GM12892 (cell line): Measurements from ENCODE around the gene BGN.
A peak's percentile ranks its signal among the peaks of the same experiment; 100 is the strongest.

ENCODE experiments used
- DNase-seq: peaks from one replicate; pipeline ENCODE4 v3.0.0; 2011; ENCODE audit not compliant: insufficient read length
- FAIRE-seq: peaks from 2 replicates; lab custom pipeline; 2011; peaks lifted over from hg19 to GRCh38; lab: Jason Lieb, UNC
- POLR2A ChIP-seq: IDR thresholded peaks from 2 replicates; pipeline ENCODE4 v1.6.1; 2011; ENCODE audit warnings: low read depth, low read length, control low read depth
- POLR2AphosphoS5 ChIP-seq: IDR thresholded peaks from 2 replicates; pipeline ENCODE4 v1.6.1; 2011; ENCODE audit warnings: low read depth, low read length, control low read depth
- TAF1 ChIP-seq: IDR thresholded peaks from 2 replicates; pipeline ENCODE4 v1.6.1; 2011; ENCODE audit warnings: low read depth, mild to moderate bottlenecking, control low read depth, low read length, borderline replicate concordance

Gene BGN

DNA sequence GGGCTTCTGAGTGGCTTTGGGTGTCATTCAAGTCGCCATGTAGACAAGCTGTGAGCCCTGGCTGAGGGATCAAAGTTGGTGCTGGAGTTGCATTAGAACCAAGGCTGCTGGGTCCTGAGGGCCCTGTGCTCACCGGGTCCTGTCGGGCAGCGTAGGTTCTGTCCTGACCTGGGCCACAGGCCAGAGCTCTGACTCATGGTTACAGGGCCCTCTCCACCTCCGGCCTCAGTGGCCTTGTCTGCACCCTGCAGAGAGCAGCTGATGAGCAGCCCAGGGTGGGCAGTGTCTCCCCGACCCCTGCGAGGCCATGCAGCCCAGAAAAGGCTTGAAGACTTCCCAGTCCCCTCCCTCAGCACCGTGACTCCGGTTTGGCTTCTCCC is 45.2 kb downstream of the BGN start:
- no peak for TF ChIP-seq POLR2AphosphoS5
- no peak for TF ChIP-seq POLR2A
- no peak for TF ChIP-seq TAF1
- DNase-seq, result no peak
- FAIRE-seq, result no peak

DNA sequence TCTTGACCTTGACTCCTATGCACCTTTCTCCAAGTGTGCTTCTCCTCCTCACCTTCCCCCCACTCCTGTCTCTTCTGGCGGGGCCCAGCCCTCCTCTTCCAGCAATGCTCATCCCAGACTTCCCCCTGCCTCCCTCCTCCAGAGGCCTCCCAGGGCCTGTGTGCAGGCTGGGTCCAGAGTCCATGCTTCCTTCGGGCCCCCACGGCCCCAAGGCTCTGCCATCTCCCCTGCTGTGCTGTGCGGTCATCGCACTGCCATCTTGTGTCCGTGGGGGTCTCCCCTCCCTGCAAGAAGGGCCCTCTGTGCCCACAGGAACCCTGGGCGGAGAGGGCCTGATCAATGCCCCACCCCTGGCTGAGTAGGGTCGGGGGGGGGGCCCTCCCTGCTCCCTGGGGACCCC is 49.9 kb downstream of the BGN start:
- TF ChIP-seq POLR2A (no peak), TAF1 (no peak), POLR2AphosphoS5 (no peak)
- DNase-seq (no peak), FAIRE-seq (no peak)

DNA sequence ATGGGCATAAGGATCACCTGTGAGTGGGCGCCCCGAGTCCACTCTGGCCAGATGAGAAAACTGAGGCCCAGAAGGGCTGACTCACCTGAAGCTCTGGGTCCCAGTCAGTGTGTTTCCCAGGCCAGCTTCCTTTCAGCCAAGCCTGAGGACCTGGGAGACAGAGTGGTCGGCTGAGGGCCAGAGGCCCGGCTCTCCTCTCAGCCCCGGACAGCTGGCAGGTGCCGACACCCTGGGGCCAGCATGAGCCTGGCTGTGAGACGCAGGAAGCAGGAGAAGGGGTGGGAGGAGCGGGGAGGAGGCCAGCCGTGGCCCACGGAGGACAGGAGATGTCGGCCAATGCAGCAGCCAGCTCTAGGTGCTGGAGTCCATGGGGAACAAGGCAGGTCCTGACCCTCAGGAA is 51.6 kb downstream of the BGN start:
- TF ChIP-seq POLR2AphosphoS5 (no peak), TAF1 (no peak), POLR2A (no peak)
- DNase-seq (no peak), FAIRE-seq (no peak)

DNA sequence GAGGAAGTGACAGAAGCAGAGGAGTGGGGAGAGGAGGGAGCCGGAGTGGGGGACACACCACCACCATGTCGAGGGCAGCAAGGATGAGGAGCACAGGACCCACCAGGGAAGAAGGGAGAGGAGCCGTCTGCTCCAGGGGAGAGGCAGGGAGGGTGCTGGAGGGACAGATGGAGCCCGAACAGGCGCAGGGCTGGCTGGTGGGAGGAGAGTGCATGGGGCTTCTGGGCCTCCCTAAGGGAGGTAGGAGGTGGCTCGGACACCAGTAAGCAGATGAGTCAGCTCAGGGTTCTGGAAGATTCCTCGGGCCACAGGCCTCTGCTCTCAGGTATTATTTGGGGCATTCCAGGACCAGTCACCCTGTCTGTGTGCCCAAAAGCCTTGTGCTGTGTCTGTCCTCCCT is 52.4 kb downstream of the BGN start:
- DNase-seq, result no peak
- TF ChIP-seq POLR2AphosphoS5, result no peak
- no peak for TF ChIP-seq POLR2A
- TF ChIP-seq TAF1, result no peak
- FAIRE-seq, result no peak

DNA sequence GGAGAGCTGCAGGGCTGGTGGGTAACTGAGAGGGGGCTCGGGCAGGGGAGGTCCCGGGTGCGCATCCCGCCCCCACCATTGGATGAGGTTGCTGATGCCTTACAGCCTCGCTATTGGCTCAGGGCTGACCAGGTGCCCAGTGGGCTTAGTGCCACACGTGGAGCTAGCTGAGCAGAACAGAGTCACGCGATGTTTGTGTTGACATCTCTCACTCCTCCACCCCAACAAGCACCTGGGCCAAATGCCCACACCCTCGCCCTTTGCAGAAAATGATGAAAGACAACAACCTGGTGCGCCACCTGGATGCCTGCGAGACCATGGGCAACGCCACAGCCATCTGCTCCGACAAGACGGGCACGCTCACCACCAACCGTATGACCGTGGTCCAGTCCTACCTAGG is 54.5 kb downstream of the BGN start:
- FAIRE-seq (no peak), DNase-seq (no peak)
- no peak for TF ChIP-seq POLR2AphosphoS5

DNA sequence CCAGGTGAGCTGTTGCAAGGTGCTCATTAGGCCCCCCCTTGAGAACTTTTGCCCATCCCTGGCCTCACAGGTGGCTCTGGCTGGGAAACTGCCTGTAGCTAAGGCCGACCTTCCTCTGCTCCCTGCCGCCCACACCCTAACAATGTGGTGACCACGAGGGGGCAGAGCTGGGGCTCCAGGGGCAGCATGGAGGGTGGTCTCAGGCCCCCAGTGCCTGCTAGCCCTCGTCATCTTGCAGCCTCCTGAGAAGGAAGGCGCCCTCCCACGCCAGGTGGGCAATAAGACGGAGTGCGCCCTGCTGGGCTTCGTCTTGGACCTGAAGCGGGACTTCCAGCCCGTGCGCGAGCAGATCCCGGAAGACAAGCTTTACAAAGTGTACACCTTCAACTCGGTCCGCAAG is 55.0 kb downstream of the BGN start:
- no peak for FAIRE-seq
- no peak for DNase-seq
- TF ChIP-seq TAF1 (no peak), POLR2A (no peak), POLR2AphosphoS5 (no peak)

DNA sequence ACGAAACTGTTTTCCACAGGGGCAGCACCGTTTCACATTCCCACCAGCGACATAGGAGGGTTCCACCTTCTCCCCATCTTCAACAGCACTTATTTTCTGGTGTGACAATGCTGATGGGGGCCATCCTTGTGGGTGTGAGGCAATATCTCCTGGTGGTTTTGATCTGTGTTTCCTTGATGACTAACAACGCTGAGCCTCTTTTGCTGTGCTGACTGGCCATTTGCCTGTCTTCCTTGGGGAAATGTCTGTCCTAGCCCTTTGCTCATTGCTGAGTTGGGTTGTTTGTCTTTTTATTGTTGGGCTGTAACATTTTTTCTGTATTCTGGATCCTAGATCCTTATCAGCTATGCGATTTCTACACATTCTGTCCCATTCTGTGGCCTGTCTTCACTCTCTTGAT is 56.4 kb downstream of the BGN start:
- FAIRE-seq (no peak), DNase-seq (no peak)
- TF ChIP-seq POLR2A (no peak), POLR2AphosphoS5 (no peak), TAF1 (no peak)

DNA sequence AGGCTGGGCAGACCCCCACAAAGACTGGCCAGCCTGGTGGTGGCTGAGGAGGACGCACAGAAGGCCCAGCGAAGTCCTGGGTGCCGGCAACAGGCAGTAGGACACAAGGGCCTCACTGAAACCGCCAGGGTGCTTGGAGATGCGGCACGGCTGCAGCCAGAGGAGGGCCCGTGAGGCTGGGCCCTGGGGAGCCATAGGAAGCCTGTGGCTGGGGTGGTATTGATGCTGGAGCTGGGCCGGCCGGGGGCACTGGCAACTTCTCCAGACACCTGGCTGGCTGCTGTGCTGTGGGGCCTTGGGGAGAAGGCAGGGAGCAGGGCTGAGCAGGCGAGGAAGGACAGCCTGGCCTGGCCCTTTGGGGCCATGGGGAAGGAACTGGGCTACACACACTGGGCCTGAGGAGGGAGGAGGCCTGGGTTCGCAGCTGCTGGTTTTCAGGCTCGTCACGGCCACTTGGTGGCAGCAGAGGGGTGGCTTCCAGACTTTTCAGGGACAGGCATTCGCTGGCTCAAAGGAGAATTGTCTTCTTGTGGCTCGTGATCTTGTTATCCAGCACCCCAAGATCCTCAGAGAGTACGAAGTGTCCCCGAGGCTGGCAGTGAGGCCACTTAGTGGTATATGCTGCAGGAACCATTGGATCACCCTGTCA is 59.9 kb downstream of the BGN start:
- DNase-seq (peak; percentile 82), FAIRE-seq (peak; percentile 84)

DNA sequence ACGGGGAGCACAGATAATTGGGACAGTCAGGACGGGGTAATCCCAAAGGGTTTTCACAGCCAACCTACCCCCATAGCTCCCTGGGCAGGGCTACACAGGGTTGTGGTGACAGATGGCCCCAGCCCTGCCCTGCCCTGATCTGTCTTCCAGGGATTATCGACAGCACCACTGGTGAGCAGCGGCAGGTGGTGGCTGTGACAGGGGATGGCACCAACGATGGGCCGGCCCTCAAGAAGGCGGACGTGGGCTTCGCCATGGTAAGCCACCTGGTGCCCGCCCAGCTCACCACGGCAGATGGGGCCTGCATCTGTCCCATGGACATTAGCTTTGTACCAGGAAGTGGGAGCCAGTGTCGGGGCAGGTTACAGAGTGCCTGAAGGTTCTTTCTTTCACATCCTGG is 62.0 kb downstream of the BGN start:
- no peak for FAIRE-seq
- DNase-seq, result no peak
- TF ChIP-seq TAF1, result no peak
- TF ChIP-seq POLR2A, result no peak
- TF ChIP-seq POLR2AphosphoS5, result no peak

More for the DNA sequence above, 59.9 kb downstream of the BGN start:
- TF ChIP-seq POLR2A (no peak), POLR2AphosphoS5 (no peak), TAF1 (no peak)

DNA sequence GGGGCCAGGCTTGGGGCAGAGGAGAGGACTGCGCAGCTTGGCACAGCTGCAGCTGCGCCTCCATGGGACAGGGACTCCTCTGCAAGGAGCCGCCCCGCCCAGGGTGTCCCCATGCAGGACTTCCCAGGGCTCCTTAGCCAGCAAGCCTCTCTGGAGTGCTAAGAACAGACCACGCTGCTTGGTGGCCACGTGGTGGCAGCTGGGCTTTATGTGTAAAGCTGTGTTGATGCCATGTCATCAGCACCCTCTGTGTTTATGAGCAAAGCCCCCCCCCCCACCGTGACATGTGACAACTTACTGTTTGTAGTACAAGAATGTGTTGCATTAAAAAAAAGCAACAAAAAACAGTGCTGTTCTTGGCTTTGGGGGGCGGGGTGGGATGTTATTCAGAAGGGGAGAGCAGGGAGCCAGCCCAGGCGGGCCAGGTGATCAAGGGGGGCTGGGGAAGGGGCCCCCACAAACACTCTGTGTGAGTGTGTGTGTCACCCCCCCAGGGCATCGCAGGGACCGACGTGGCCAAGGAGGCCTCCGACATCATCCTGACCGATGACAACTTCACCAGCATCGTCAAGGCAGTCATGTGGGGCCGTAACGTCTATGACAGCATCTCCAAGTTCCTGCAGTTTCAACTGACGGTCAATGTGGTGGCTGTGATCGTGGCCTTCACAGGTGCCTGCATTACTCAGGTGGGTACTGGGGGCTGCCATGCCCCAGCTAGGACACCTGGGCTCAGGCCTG is 63.0 kb downstream of the BGN start:
- DNase-seq, result no peak
- FAIRE-seq, result no peak
- no peak for TF ChIP-seq POLR2A
- no peak for TF ChIP-seq POLR2AphosphoS5
- no peak for TF ChIP-seq TAF1
